Activated CD8-positive, alpha-beta T cell treated with anti-CD3 and anti-CD28 coated beads, Interleukin-2, amount 10 ng/mL, durations not matched to agents 7 days and 5 days (primary cell): ENCODE data around the gene ZNF644. TPM values are rescaled to one million over a fixed set of nuclear protein-coding genes. Genes with fewer than 3 reads are reported as not detected.

Experiments
- ATAC-seq: fragments of 150-1000 bp; cut with Tn5 transposase; one replicate; pipeline ENCODE4 v1.10.0; 2021; ENCODE audit warnings: moderate library complexity
- CTCF ChIA-PET: fragments of 350-600 bp; sonication (Branson Sonifier 250); formaldehyde crosslinking; loops from one replicate; lab custom pipeline; 2021; ENCODE audit warnings: antibody characterized with exemption; lab: Charles Lee
- POLR2A ChIA-PET: fragments of 350-600 bp; sonication (Branson Sonifier 250); formaldehyde crosslinking; loops from one replicate; lab custom pipeline; 2021; ENCODE audit warnings: antibody characterized with exemption; lab: Charles Lee
- DNase-seq: peaks from one replicate; pipeline ENCODE4 v3.0.0-alpha.2; 2020
- H3K27ac Mint-ChIP-seq: one replicate; pipeline ENCODE4 v1.8.0; 2021; ENCODE audit warnings: mild to moderate bottlenecking, mixed read lengths
- H3K27me3 Mint-ChIP-seq: one replicate; pipeline ENCODE4 v1.8.0; 2021; ENCODE audit warnings: low read depth, mixed read lengths
- H3K36me3 Mint-ChIP-seq: one replicate; pipeline ENCODE4 v1.8.0; 2021; ENCODE audit warnings: low read depth, mixed read lengths
- H3K4me1 Mint-ChIP-seq: one replicate; pipeline ENCODE4 v1.8.0; 2021; ENCODE audit warnings: low read depth, mixed read lengths
- H3K4me3 Mint-ChIP-seq: one replicate; pipeline ENCODE4 v1.8.0; 2021; ENCODE audit warnings: mild to moderate bottlenecking, mixed read lengths
- H3K9me3 Mint-ChIP-seq: one replicate; pipeline ENCODE4 v1.8.0; 2022; ENCODE audit warnings: mixed read lengths; ENCODE audit not compliant: insufficient read depth
- total RNA-seq, 2 experiments: library from RNA; stranded (reverse); gene quantifications; one replicate each; pipeline ENCODE4 v1.2.3, GENCODE V29; 2021

Gene ZNF644
- total RNA-seq, 2 experiments from 2014 or later = 49.4 to 52.2 TPM

DNA sequence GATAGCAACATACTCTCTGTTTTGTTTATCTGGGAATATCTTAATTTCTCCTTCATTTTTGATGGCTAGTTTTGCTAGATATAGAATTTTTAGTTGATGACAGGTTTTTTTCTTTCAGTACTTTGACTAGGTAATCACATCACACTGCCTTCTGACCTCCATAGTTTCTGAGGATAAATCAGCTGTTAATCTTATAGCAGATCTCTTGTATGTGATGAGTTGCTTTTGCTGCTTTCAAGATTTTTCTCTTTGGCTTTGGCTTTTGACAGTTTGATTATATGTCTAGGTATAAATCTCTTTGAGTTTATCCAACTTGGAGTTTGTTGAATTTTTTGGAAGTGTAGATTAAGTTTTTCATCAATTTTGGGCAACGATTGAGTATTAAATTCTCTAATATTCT, 142.6 kb downstream of the ZNF644 start:
- Mint-ChIP-seq H3K27me3 (peaks cover 2% of the 10 kb centered on the region), H3K27ac (no peak overlapping the region)
- POLR2A ChIA-PET = no interaction called here

DNA sequence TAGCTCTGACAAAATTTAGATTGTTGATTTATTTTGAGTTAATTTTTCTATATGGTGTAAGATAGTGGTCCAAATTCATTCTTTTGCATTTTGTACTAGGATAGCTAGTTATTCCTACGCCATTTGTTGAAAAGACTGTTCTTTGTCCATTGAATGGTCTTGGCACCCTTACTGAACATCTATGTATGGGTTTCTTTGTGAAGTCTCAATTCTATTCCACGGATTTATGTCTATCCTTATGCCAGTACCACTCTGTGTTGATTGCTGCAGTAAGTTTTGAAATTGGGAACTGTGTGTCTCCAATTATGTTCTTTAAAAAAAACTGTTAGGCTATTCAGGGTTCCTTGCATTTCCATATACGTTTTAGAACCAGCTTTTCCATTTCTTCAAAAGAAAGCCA, 145.7 kb downstream of the ZNF644 start:
- ATAC-seq (no peak), DNase-seq (no peak)
- ChIA-PET POLR2A (no interaction called here), CTCF (no interaction called here)
- H3K4me3 Mint-ChIP-seq = no peak overlapping the region
- H3K9me3 Mint-ChIP-seq = peaks cover 24% of the 10 kb centered on the region
- H3K27me3 Mint-ChIP-seq = peaks cover 2% of the 10 kb centered on the region
- H3K4me1 Mint-ChIP-seq = no peaks in the 10 kb centered on the region
- H3K27ac Mint-ChIP-seq = no peak overlapping the region
- no peaks in the 10 kb centered on the region for H3K36me3 Mint-ChIP-seq

More for the DNA sequence above, 142.6 kb downstream of the ZNF644 start:
- ATAC-seq = no peak
- H3K4me3 Mint-ChIP-seq = no peak overlapping the region
- no peaks in the 10 kb centered on the region for H3K4me1 Mint-ChIP-seq
- CTCF ChIA-PET = no interaction called here
- H3K36me3 Mint-ChIP-seq = no peaks in the 10 kb centered on the region
- no peak for DNase-seq
- peaks cover 24% of the 10 kb centered on the region for H3K9me3 Mint-ChIP-seq
